Measurements from ENCODE around the gene GID4. TPM values are rescaled to one million over a fixed set of nuclear protein-coding genes. Genes with fewer than 3 reads are reported as not detected.

GID4 gene
- 6.8 and 7.9 TPM in 2 replicates for total RNA-seq

GRCh38 chr17:18038861-18039534 lies at the start of gene GID4, which contains the start of gene ATPAF2:
Gene GID4, plus strand, starts transcription at chr17:18039408. Its CDS starts 57 bp downstream, at chr17:18039465.
Gene ATPAF2, minus strand, starts transcription at chr17:18039168. Its CDS starts 155 bp downstream, at chr17:18039013.

DNA sequence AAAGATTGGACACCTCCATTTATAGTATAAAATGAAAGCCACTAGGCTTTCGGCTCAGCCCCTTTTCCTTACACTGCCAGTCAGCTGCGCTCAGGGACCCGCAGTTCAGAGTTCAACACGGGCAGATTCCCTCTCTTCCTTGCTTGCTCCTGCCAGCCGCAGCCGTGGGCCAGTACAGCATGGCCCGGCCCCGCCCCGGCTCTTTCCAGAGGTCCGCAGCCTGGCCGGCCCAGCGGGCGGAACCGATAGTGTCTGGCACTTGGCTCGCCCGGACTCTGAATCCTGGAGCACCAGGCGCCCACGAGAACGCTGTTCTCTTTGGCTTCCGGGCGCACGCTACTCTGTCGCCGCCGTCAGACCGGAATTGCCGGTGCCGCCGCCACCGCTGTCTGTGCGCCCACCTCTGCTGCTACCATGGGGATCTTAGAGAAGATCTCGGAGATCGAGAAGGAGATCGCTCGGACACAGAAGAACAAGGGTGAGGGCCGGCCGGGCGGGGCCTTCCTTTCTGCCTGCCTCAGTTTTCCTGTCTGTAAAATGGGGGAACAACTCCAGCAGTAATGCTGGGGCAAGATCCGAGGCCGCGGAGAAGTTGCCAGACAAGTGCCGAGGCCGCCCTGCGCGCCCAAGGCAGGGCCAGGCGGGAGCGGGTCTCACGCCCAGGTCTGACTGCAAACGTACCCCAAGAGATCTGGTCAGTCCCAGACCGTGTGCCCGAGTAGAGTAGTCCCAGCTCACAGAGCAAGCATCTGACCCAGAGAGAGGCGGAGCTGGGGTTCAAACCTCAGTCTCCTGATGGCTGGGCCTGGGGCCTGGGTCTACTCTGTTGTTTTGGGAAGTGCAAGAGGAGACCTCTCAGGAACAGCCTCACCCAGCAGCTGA lies 48.6 kb downstream of the GID4 start, which contains the start of gene DRG2:
Gene DRG2, plus strand, starts transcription at position 339 of the 882 bp plus-strand sequence. Its CDS starts 76 bp downstream, at position 415.

GRCh38 chr17:18108401-18109312 lies 69.4 kb downstream of the GID4 start, which contains the start of gene MYO15A:
Gene MYO15A, plus strand, starts transcription at chr17:18108756. Its CDS starts 10,045 bp downstream, at chr17:18118801.

Other genes with a start within 250 kb of the GID4 start
- gene SREBF1, start 202.4 kb upstream of the GID4 start, total RNA-seq = 30.2 and 50.9 TPM in 2 replicates
- gene TOM1L2, start 67.0 kb upstream of the GID4 start, total RNA-seq = 75.8 and 87.6 TPM in 2 replicates
- gene DRC3, start 66.5 kb upstream of the GID4 start, total RNA-seq = 2.6 and 5.1 TPM in 2 replicates
- gene ATPAF2, start 240 bp upstream of the GID4 start, total RNA-seq = 17.3 and 20.6 TPM in 2 replicates
- gene DRG2, start 48.5 kb downstream of the GID4 start, total RNA-seq = 33.4 and 48.9 TPM in 2 replicates
- gene MYO15A, start 69.3 kb downstream of the GID4 start, total RNA-seq = 2.0 and 2.1 TPM in 2 replicates
- 98.5 and 149 TPM in 2 replicates for gene ALKBH5, start 144.4 kb downstream of the GID4 start, total RNA-seq
- gene LLGL1, start 186.2 kb downstream of the GID4 start, total RNA-seq = 50.0 and 51.0 TPM in 2 replicates
- 139 and 481 TPM in 2 replicates for gene FLII, start 219.3 kb downstream of the GID4 start, total RNA-seq
- gene MIEF2, start 221.3 kb downstream of the GID4 start, total RNA-seq = 18.1 and 76.3 TPM in 2 replicates